H1 (cell line): ENCODE measurements around the gene APOL6. TPM values are rescaled to one million over a fixed set of nuclear protein-coding genes. Genes with fewer than 3 reads are reported as not detected.

ENCODE experiments used
- CTCF ChIA-PET: fragments of 300-600 bp; sonication (Branson Sonifier 250); formaldehyde crosslinking; loops from one replicate; lab custom pipeline; 2021; ENCODE audit not compliant: partially characterized antibody; lab: Charles Lee
- POLR2A ChIA-PET: fragments of 300-600 bp; sonication (Branson Sonifier 250); formaldehyde crosslinking; loops from one replicate; lab custom pipeline; 2021; ENCODE audit warnings: inconsistent platforms; ENCODE audit not compliant: partially characterized antibody; lab: Charles Lee
- DNase-seq, 2 experiments: peaks; one replicate each; pipeline versions ENCODE4 v3.0.0 to v3.0.0-alpha.2; 2010 to 2022; ENCODE audit warnings: low spot score in 2 of 2, low read depth in 1 of 2, mixed read lengths in 1 of 2
- FAIRE-seq: peaks from 2 replicates; lab custom pipeline; 2011; peaks lifted over from hg19 to GRCh38; lab: Jason Lieb, UNC
- H2AFZ ChIP-seq: 2 replicates; pipeline ENCODE4 v1.8.1; 2012; ENCODE audit warnings: low read length, inconsistent platforms
- H2AK5ac ChIP-seq: 2 replicates; pipeline ENCODE4 v1.6.1; 2013; ENCODE audit warnings: low read depth, low read length
- H2BK120ac ChIP-seq: replicated peaks from 2 replicates; pipeline ENCODE3; 2013; ENCODE audit warnings: low read depth, low read length, inconsistent platforms
- H2BK12ac ChIP-seq: 2 replicates; pipeline ENCODE4 v1.6.1; 2013; ENCODE audit warnings: low read depth, low read length
- H2BK15ac ChIP-seq: 2 replicates; pipeline ENCODE4 v1.6.1; 2013; ENCODE audit warnings: low read length
- H2BK20ac ChIP-seq: 2 replicates; pipeline ENCODE4 v1.6.1; 2013; ENCODE audit warnings: low read length
- H2BK5ac ChIP-seq: 2 replicates; pipeline ENCODE4 v1.6.1; 2013; ENCODE audit warnings: low read depth, low read length
- H3K14ac ChIP-seq: 2 replicates; pipeline ENCODE4 v1.6.1; 2013; ENCODE audit warnings: inconsistent platforms; ENCODE audit not compliant: insufficient read length
- H3K18ac ChIP-seq: 2 replicates; pipeline ENCODE4 v1.6.1; 2013; ENCODE audit warnings: low read length; ENCODE audit errors: extremely low read depth
- H3K23ac ChIP-seq: 2 replicates; pipeline ENCODE4 v1.6.1; 2013; ENCODE audit warnings: inconsistent platforms; ENCODE audit not compliant: insufficient read length
- H3K23me2 ChIP-seq: 2 replicates; pipeline ENCODE4 v1.6.1; 2013; ENCODE audit warnings: low read depth, low read length
- H3K27ac ChIP-seq: 2 replicates; pipeline ENCODE4 v1.6.1; 2011; ENCODE audit warnings: low read depth, low read length, inconsistent platforms
- H3K27me3 ChIP-seq, 4 experiments: replicated peaks in 1 of 4; 1 replicate in 1 of 4; 2 replicates in 3 of 4; pipeline versions ENCODE4 v1.6.1 to v1.8.1; 2011 to 2013; ENCODE audit warnings: low read length in 3 of 4, mild to moderate bottlenecking in 3 of 4, inconsistent platforms in 2 of 4, mixed read lengths in 2 of 4, moderate library complexity in 1 of 4; ENCODE audit not compliant: control insufficient read depth in 3 of 4, insufficient read depth in 3 of 4; ENCODE audit errors: extremely low read depth in 1 of 4
- H3K36me3 ChIP-seq, 4 experiments: 2 replicates each; pipeline versions ENCODE4 v1.6.1 to v1.8.1; 2011 to 2013; ENCODE audit warnings: mild to moderate bottlenecking in 4 of 4, low read length in 3 of 4, moderate library complexity in 2 of 4, control low read depth in 1 of 4, inconsistent platforms in 1 of 4; ENCODE audit not compliant: insufficient read depth in 4 of 4, control insufficient read depth in 2 of 4
- H3K4ac ChIP-seq: replicated peaks from 2 replicates; pipeline ENCODE3; 2013; ENCODE audit warnings: low read length, low read depth, mixed read lengths, inconsistent platforms; ENCODE audit not compliant: insufficient read length
- H3K4me1 ChIP-seq, 4 experiments: replicated peaks in 1 of 4; 1 replicate in 1 of 4; 2 replicates in 3 of 4; pipeline versions ENCODE4 v1.6.1 to v1.8.1; 2011 to 2013; ENCODE audit warnings: low read length in 3 of 4, inconsistent platforms in 2 of 4, mixed read lengths in 1 of 4; ENCODE audit not compliant: insufficient read depth in 4 of 4, control insufficient read depth in 3 of 4
- H3K4me2 ChIP-seq, 2 experiments: 2 replicates each; pipeline versions ENCODE4 v1.6.1 to v1.8.1; 2011 to 2013; ENCODE audit warnings: low read depth in 2 of 2, low read length in 2 of 2, control low read depth in 1 of 2, inconsistent platforms in 1 of 2, mild to moderate bottlenecking in 1 of 2; ENCODE audit not compliant: insufficient read depth in 1 of 2
- H3K4me3 ChIP-seq, 4 experiments: fragments of 200-600, 300-600 bp in 1 of 4; sonication (generic), shearing (Covaris generic), sonication (Bioruptor Twin) in 1 of 4; 2 replicates each; pipeline versions ENCODE4 v1.5.1 to v1.8.1; 2011 to 2016; ENCODE audit warnings: low read length in 4 of 4, low read depth in 3 of 4, control low read depth in 2 of 4, inconsistent platforms in 2 of 4, mild to moderate bottlenecking in 2 of 4, mixed read lengths in 1 of 4, moderate library complexity in 1 of 4; ENCODE audit not compliant: insufficient read depth in 2 of 4; ENCODE audit errors: extremely low read depth in 1 of 4
- H3K56ac ChIP-seq: replicated peaks from 2 replicates; pipeline ENCODE3; 2013; ENCODE audit warnings: low read depth, mild to moderate bottlenecking, mixed read lengths, low read length, inconsistent platforms; ENCODE audit not compliant: insufficient read length
- H3K79me1 ChIP-seq: 2 replicates; pipeline ENCODE4 v1.6.1; 2013; ENCODE audit warnings: low read depth, low read length, control low read depth
- H3K79me2 ChIP-seq, 2 experiments: 2 replicates each; pipeline versions ENCODE4 v1.6.1 to v1.8.1; 2012 to 2013; ENCODE audit warnings: low read length in 2 of 2, mild to moderate bottlenecking in 2 of 2, inconsistent platforms in 1 of 2; ENCODE audit not compliant: insufficient read depth in 2 of 2, control insufficient read depth in 1 of 2
- H3K9ac ChIP-seq, 4 experiments: replicated peaks in 1 of 4; 1 replicate in 1 of 4; 2 replicates in 3 of 4; pipeline versions ENCODE4 v1.6.1 to v1.8.1; 2011 to 2013; ENCODE audit warnings: low read depth in 3 of 4, low read length in 3 of 4, control low read depth in 2 of 4, mild to moderate bottlenecking in 2 of 4, moderate library complexity in 2 of 4, inconsistent platforms in 1 of 4; ENCODE audit errors: extremely low read depth in 1 of 4
- H3K9me3 ChIP-seq, 2 experiments: 2 replicates each; pipeline versions ENCODE4 v1.6.1 to v1.8.1; 2012 to 2013; ENCODE audit warnings: mild to moderate bottlenecking in 2 of 2, moderate library complexity in 2 of 2, control low read depth in 1 of 2, inconsistent platforms in 1 of 2, low read depth in 1 of 2, low read length in 1 of 2, mixed read lengths in 1 of 2; ENCODE audit not compliant: insufficient read depth in 2 of 2
- H4K20me1 ChIP-seq, 2 experiments: replicated peaks in 1 of 2; 2 replicates each; pipeline versions ENCODE3 to v1.8.1; 2011 to 2013; ENCODE audit warnings: inconsistent platforms in 2 of 2, low read length in 2 of 2, mild to moderate bottlenecking in 1 of 2; ENCODE audit not compliant: insufficient read depth in 2 of 2, control insufficient read depth in 1 of 2
- H4K5ac ChIP-seq: 2 replicates; pipeline ENCODE4 v1.6.1; 2013; ENCODE audit warnings: low read length, low read depth, mixed read lengths, inconsistent platforms; ENCODE audit not compliant: insufficient read length
- H4K8ac ChIP-seq: 2 replicates; pipeline ENCODE4 v1.8.0; 2013; ENCODE audit warnings: mild to moderate bottlenecking, moderate library complexity, low read length, inconsistent platforms; ENCODE audit not compliant: insufficient read depth; ENCODE audit errors: extremely low read depth
- H4K91ac ChIP-seq: replicated peaks from 2 replicates; pipeline ENCODE3; 2013; ENCODE audit warnings: low read length, mixed read lengths, inconsistent platforms; ENCODE audit not compliant: insufficient read length
- BRCA1 ChIP-seq: IDR thresholded peaks from 2 replicates; pipeline ENCODE4 v1.6.1; 2012; ENCODE audit warnings: low read depth, low read length, improper control_type of control experiment
- CHD2 ChIP-seq: IDR thresholded peaks from 2 replicates; pipeline ENCODE4 v1.6.1; 2012; ENCODE audit warnings: low read length, improper control_type of control experiment
- EP300 ChIP-seq, 2 experiments: IDR thresholded peaks; 1 replicate in 1 of 2; 2 replicates in 1 of 2; pipeline ENCODE4 v1.6.1; 2011 to 2012; ENCODE audit warnings: low read depth in 2 of 2, low read length in 2 of 2, mild to moderate bottlenecking in 2 of 2, borderline replicate concordance in 1 of 2, inconsistent platforms in 1 of 2, moderate library complexity in 1 of 2
- RFX5 ChIP-seq: IDR thresholded peaks from 2 replicates; pipeline ENCODE4 v1.6.1; 2011; ENCODE audit warnings: low read depth, low read length, improper control_type of control experiment, borderline replicate concordance
- SP1 ChIP-seq: IDR thresholded peaks from 2 replicates; pipeline ENCODE4 v1.6.1; 2011; ENCODE audit warnings: low read depth, low read length
- TBP ChIP-seq: IDR thresholded peaks from 2 replicates; pipeline ENCODE4 v1.6.1; 2011; ENCODE audit warnings: low read depth, low read length, improper control_type of control experiment
- YY1 ChIP-seq: IDR thresholded peaks from 2 replicates; pipeline ENCODE4 v1.6.1; 2011; ENCODE audit warnings: low read depth, mild to moderate bottlenecking, low read length
- WGBS, 2 experiments: shearing (Covaris generic) in 1 of 2; methylation state at CpG; one replicate each; pipeline versions ENCODE4 v1.1.6 to v1.1.7; 2013 to 2015; ENCODE audit warnings: low lambda C conversion rate in 2 of 2, mixed read lengths in 2 of 2, inconsistent platforms in 1 of 2, low coverage in 1 of 2, missing lambda C conversion rate in 1 of 2; ENCODE audit not compliant: insufficient replicate concordance in 2 of 2, insufficient coverage in 1 of 2, insufficient read length in 1 of 2; ENCODE audit errors: extremely low coverage in 1 of 2, missing lambda C conversion rate in 1 of 2; 5-methylcytosine and 5-hydroxymethylcytosine counted together
- polyA plus RNA-seq, 7 experiments: library from polyadenylated mRNA; depleted of rRNA in 3 of 7; stranded (reverse) in 5 of 7; unstranded in 2 of 7; fragments of >200 nt in 5 of 7; fragments of 200-250 nt in 2 of 7; gene quantifications; 1 replicate in 5 of 7; 2 replicates in 1 of 7; 4 replicates in 1 of 7; pipeline versions ENCODE4 v1.2.1 to v1.2.3, GENCODE V29; 2011 to 2013; ENCODE audit warnings: missing spikeins in 2 of 7, mixed read lengths in 2 of 7
- total RNA-seq: library from RNA; stranded (reverse); fragmentation: NEBNext Ultra II Directional; extraction: Animal tissue kit (Norgen Biotek cat#: 25700); gene quantifications from 2 replicates; pipeline ENCODE4 v1.2.1, GENCODE V29; 2021

APOL6 gene
- total and polyA plus RNA-seq, 2 of the 8 experiments (the other 6 are each of a cell fraction or from before 2014, with no cell fraction given) = 0.06 to 0.13 TPM

- 97% methylated on average over 7 of the region's 7 CpGs; no CpG with 5 or more reads in 1 of the 2 experiments for WGBS, 2 experiments
- no peak overlapping the region; the same call in 1 of the 2 replicates for H2BK5ac ChIP-seq
- no peak for TF ChIP-seq CHD2
- no peak for TF ChIP-seq EP300 (IDR thresholded peaks at IDR 0.05; ENCODE audit: borderline replicate concordance in 1 of 2, low read depth in 2 of 2, low read length in 2 of 2)
- no peak for TF ChIP-seq SP1
- no peak for TF ChIP-seq TBP
- no peak for TF ChIP-seq BRCA1
- TF ChIP-seq YY1 = no peak
- no peak for TF ChIP-seq RFX5
Measured at GRCh38 chr22:35641494-35642120, 6.6 kb upstream of the APOL6 start.

More at GRCh38 chr22:35641494-35642120, 6.6 kb upstream of the APOL6 start:
- Histone ChIP-seq H3K14ac (no peak overlapping the region), H4K91ac (no peak overlapping the region), H2BK120ac (no peak overlapping the region), H3K4ac (no peak overlapping the region), H3K27ac (no peak overlapping the region), H2BK12ac (0 out of 2 replicates have a peak overlapping the region, but pooled peaks have one; percentile 60), H3K56ac (no peak overlapping the region), H4K5ac (no peak overlapping the region), H3K4me3 (no peak overlapping the region), H2AK5ac (no peak overlapping the region), H3K36me3 (no peaks in the 10 kb centered on the region), H3K9me3 (no peaks in the 10 kb centered on the region), H2BK20ac (peak overlapping the region; percentile 75; the same call in 1 of the 2 replicates), H3K27me3 (no peaks in the 10 kb centered on the region; a peak in 1 of 7 replicates), H4K8ac (no peak overlapping the region), H3K79me1 (no peaks in the 10 kb centered on the region), H3K4me2 (no peak overlapping the region; a peak in 1 of 4 replicates), H3K4me1 (peaks cover 0 to 5% (median 2%) of the 10 kb centered on the region in 4 experiments; a peak in 3 of 7 replicates), H2BK15ac (0 out of 2 replicates have a peak overlapping the region, but pooled peaks have one; percentile 53), H3K23me2 (no peaks in the 10 kb centered on the region), H3K79me2 (no peaks in the 10 kb centered on the region), H3K18ac (peak overlapping the region; percentile 38), H3K23ac (no peak overlapping the region), H2AFZ (no peak overlapping the region), H4K20me1 (no peaks in the 10 kb centered on the region), H3K9ac (no peak overlapping the region)
- ChIA-PET POLR2A (no interaction called here), CTCF (interaction anchor here (1.1 to 2.3 kb wide), 5 partner anchors 11 to 483 kb away, joined by 3 to 19 read pairs (median 6); no protein-coding TSS in a partner anchor)
- peak in 1 of 2 experiments; percentile 40 for DNase-seq
- FAIRE-seq = no peak
